Right lobe of liver (tissue), 6 donors: ENCODE results near the gene WDR18. TPM values are rescaled to one million over a fixed set of nuclear protein-coding genes. Genes with fewer than 3 reads are reported as not detected.

Experiments used
- ATAC-seq, 4 donors: fragments of 200-7000 bp; cut with Tn5 transposase; one replicate each; pipeline ENCODE4 v1.9.1; 2020; ENCODE audit warnings: mild to moderate bottlenecking in 4 of 4, moderate library complexity in 4 of 4
- DNase-seq, 3 donors: peaks; one replicate each; pipeline ENCODE4 v3.0.0-alpha.2; 2020
- H3K27ac ChIP-seq, 3 donors: fragments of 200-600 bp; one replicate each; pipeline ENCODE4 v1.8.0; 2022
- H3K27me3 ChIP-seq, 2 donors: fragments of 200-600 bp; one replicate each; pipeline ENCODE4 v1.8.0; 2022
- H3K36me3 ChIP-seq, 4 donors: fragments of 200-600 bp; sonication (generic) in 1 of 4; one replicate each; pipeline versions ENCODE4 v1.5.1 to v1.8.0; 2017 to 2022; ENCODE audit warnings: control low read depth in 1 of 4
- H3K4me1 ChIP-seq, 4 donors: fragments of 200-600 bp; sonication (generic) in 1 of 4; one replicate each; pipeline versions ENCODE4 v1.5.1 to v1.8.0; 2017 to 2022; ENCODE audit warnings: control low read depth in 1 of 4
- H3K4me3 ChIP-seq, 3 donors: fragments of 200-600 bp; one replicate each; pipeline ENCODE4 v1.8.0; 2022
- H3K9me3 ChIP-seq, 4 donors: fragments of 200-600 bp; sonication (generic) in 1 of 4; one replicate each; pipeline versions ENCODE4 v1.5.1 to v1.8.0; 2017 to 2022; ENCODE audit warnings: control low read depth in 1 of 4
- CTCF ChIP-seq, 4 donors: fragments of 200-600 bp in 3 of 4; fragments of 450-650 bp in 1 of 4; IDR thresholded peaks; one replicate each; pipeline versions ENCODE4 v1.5.1 to v1.8.0; 2016 to 2022; ENCODE audit warnings: antibody characterized with exemption in 4 of 4, mild to moderate bottlenecking in 2 of 4
- POLR2A ChIP-seq: fragments of 450-650 bp; IDR thresholded peaks from one replicate; pipeline ENCODE4 v1.6.1; 2017; ENCODE audit warnings: antibody characterized with exemption, mild to moderate bottlenecking
- WGBS: methylation state at CpG from one replicate; pipeline ENCODE4 v1.1.6; 2018; ENCODE audit warnings: low coverage, low lambda C conversion rate; ENCODE audit not compliant: insufficient coverage; ENCODE audit errors: missing lambda C conversion rate; 5-methylcytosine and 5-hydroxymethylcytosine counted together
- intact Hi-C, 2 donors: fragments of 100-400 bp; cut with DNase I; formaldehyde crosslinking; loops; one replicate each; pipeline versions ENCODE4 v1.11.2 to v1.14.1; 2022
- total RNA-seq, 6 experiments: library from RNA; depleted of rRNA in 2 of 6; stranded (reverse); fragments of >200 nt in 2 of 6; fragmentation: NEBNext Ultra II Directional in 3 of 6; extraction: Animal tissue kit (Norgen Biotek cat#: 25700) in 3 of 6; gene quantifications; one replicate each; pipeline versions ENCODE4 v1.1.0 to v1.2.4, GENCODE V29; 2016 to 2023
- donor health status: DM: no; HTN: yes; CAD: no.
- donor health status: DM: no; HTN: no; CAD: no.
- donor health status: DM: no; HTN: no; CAD: no.
- donor health status: DM: no; HTN: yes; CAD: no.
- donor health status: DM: no; HTN: yes; CAD: no.

WDR18 gene
- total RNA-seq, 6 experiments from 2014 or later = 19.0 to 56.2 (median 29.7) TPM

DNA sequence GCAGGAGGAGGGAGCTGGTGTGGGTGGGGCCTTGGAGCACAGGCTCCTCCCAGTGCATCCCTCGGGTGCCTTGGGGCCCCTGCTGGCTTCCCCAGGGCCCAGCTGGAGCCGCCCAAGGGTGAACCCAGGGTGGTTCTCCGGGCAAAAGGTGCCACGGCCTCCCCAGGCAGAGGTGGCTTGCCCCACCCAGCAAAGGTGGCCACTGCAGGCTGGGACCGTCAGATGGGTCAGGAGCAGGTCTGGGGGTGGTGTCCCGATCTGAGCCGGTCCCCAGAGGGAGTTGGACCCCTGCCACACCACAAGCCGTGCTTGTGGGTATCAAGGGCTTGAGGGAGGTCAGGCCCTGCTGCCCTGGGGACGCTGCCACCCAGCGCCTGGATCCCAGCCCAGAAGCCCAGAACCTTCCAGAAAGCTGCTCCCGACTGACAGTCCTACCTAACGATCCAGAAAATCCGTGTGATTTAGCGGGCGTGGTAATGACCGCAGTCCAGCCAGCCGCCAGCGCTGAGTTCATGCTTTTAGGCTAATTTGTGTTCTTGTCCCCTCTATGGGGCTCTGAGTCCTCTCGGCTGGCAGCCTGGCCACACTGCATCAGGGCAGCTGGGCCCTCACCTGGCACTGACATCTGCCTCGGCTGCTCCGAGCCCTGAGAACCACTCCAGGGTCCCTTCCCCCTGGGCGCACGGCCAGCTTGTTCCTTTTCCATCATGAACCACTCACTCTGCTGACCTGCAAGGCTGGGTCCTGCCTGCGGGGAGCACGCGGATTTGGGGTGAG is 11.1 kb downstream of the WDR18 start:
- peaks cover 0 to 11% of the 10 kb centered on the region in 2 donors for H3K27me3 ChIP-seq
- TF ChIP-seq CTCF (IDR thresholded peaks at IDR 0.05) (no peak), POLR2A (no peak)
- intact Hi-C loops = loop anchor here in 1 of 2 donors (10.0 kb wide), 1 partner anchor 140 kb away; the partner anchor contains the start of genes CFD and ELANE
- ATAC-seq = peak; percentile 0 to 44 (median 18)
- peak; percentile 39 to 90 (median 88) for DNase-seq
- H3K4me3 ChIP-seq = no peak overlapping the region
- H3K36me3 ChIP-seq = no peaks in the 10 kb centered on the region
- 39% methylated on average over 3 of the region's 26 CpGs for WGBS
- no peaks in the 10 kb centered on the region for H3K9me3 ChIP-seq
- peaks cover 0 to 44% (median 7%) of the 10 kb centered on the region in 4 donors for H3K4me1 ChIP-seq
- peak overlapping the region in 1 of 3 donors; percentile 91 for H3K27ac ChIP-seq

DNA sequence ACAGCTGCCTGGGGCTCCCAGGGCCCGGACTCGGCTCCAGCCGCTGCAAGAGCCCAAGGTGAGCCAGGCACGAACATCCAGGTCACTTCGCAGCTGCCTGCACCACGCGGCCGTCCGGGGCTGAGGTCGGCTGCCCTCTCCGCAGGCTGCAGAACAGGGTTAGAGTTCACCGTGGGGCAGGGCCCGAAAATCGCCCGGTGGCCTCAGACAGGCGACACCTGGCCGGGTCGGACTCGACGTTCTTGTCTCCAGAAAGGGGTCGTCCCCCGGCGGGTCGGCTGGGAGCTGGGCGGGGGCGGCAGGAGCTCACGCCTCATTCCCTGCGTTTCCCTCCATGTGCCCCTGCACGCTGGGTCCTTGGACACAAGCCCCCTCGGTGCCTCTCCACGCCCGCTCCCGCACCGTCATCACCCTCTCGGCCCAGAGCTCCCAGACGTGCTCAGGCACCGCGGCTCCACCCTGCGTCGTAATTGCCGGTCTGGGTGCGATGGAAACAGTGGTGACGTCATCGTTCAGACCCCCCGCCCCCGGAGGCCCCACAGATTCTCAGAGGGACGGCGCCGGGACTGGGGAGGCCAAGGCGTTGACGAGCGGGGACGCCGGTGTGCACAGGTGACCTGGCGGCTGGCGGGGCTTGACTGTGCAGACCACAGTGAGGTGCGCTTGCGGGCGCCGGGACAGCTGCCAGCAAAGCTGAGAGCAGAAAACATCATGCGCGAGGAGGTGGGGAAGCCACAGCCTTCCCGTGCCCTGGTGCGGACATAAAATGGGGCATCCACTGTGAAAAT is 12.1 kb downstream of the WDR18 start:
- no peak for TF ChIP-seq CTCF (IDR thresholded peaks at IDR 0.05)
- TF ChIP-seq POLR2A = no peak
- intact Hi-C loops = loop anchor here in 1 of 2 donors (10.0 kb wide), 1 partner anchor 141 kb away; the partner anchor contains the start of genes CFD and ELANE
- ATAC-seq = peak in 2 of 4 donors; percentile 5 to 18
- Histone ChIP-seq H3K27me3 (peaks cover 0 to 16% of the 10 kb centered on the region in 2 donors), H3K4me1 (peaks cover 0 to 44% (median 7%) of the 10 kb centered on the region in 4 donors), H3K27ac (peak overlapping the region in 1 of 3 donors; percentile 91), H3K9me3 (no peaks in the 10 kb centered on the region), H3K4me3 (no peak overlapping the region), H3K36me3 (no peaks in the 10 kb centered on the region)
- peak in 1 of 3 donors; percentile 27 for DNase-seq
- WGBS = 0% methylated on average over 17 of the region's 64 CpGs

- Histone ChIP-seq H3K4me1 (peaks cover 0 to 36% (median 7%) of the 10 kb centered on the region in 4 donors), H3K27ac (no peak overlapping the region), H3K9me3 (no peaks in the 10 kb centered on the region), H3K27me3 (peaks cover 0 to 16% of the 10 kb centered on the region in 2 donors), H3K36me3 (no peaks in the 10 kb centered on the region), H3K4me3 (no peak overlapping the region)
- no peak for ATAC-seq
- no peak for DNase-seq
- 37% methylated on average over 6 of the region's 6 CpGs for WGBS
- no peak for TF ChIP-seq CTCF (IDR thresholded peaks at IDR 0.05)
- TF ChIP-seq POLR2A = no peak
- intact Hi-C loops = loop anchor here in 1 of 2 donors (10.0 kb wide), 1 partner anchor 143 kb away; the partner anchor contains the start of genes CFD and ELANE
Observed at GRCh38 chr19:998064-998463, 13.9 kb downstream of the WDR18 start.

- 40% methylated on average over 2 of the region's 3 CpGs for WGBS
- H3K4me3 ChIP-seq = no peak overlapping the region
- no peak for ATAC-seq
- peaks cover 0 to 16% of the 10 kb centered on the region in 2 donors for H3K27me3 ChIP-seq
- H3K4me1 ChIP-seq = peaks cover 0 to 24% (median 3%) of the 10 kb centered on the region in 4 donors
- TF ChIP-seq CTCF (IDR thresholded peaks at IDR 0.05) (no peak), POLR2A (no peak)
- intact Hi-C loops = loop anchor here in 1 of 2 donors (10.0 kb wide), 1 partner anchor 145 kb away; the partner anchor contains the start of genes CFD and ELANE
- no peaks in the 10 kb centered on the region for H3K36me3 ChIP-seq
- H3K27ac ChIP-seq = no peak overlapping the region
- DNase-seq = no peak
- H3K9me3 ChIP-seq = no peaks in the 10 kb centered on the region
Observed at GRCh38 chr19:999379-999719, 15.2 kb downstream of the WDR18 start.
